Naive B cell (primary cell): Measurements from ENCODE around the gene SGIP1. TPM values are rescaled to one million over a fixed set of nuclear protein-coding genes. Genes with fewer than 3 reads are reported as not detected.
"Not testable (repeated sequence)": the region's sequence is repeated elsewhere in the genome, so short reads cannot be mapped to it uniquely, and the experiment has no call there.

Experiments
- ATAC-seq, 2 donors: fragments of 150-1000 bp; cut with Tn5 transposase; 2 replicates each; pipeline ENCODE4 v1.10.0; 2021; ENCODE audit warnings: low read depth in 2 of 2, mild to moderate bottlenecking in 2 of 2, moderate library complexity in 2 of 2
- DNase-seq: peaks from one replicate; pipeline ENCODE4 v3.0.0; 2022
- H3K27ac Mint-ChIP-seq, 6 donors: one replicate each; pipeline ENCODE4 v1.8.0; 2020 to 2022; ENCODE audit warnings: mild to moderate bottlenecking in 6 of 6, mixed read lengths in 6 of 6, moderate library complexity in 5 of 6, inconsistent platforms in 2 of 6
- H3K27me3 Mint-ChIP-seq, 3 donors: one replicate each; pipeline ENCODE4 v1.8.0; 2021 to 2022; ENCODE audit warnings: mixed read lengths in 3 of 3, mild to moderate bottlenecking in 1 of 3
- H3K36me3 Mint-ChIP-seq, 2 donors: one replicate each; pipeline ENCODE4 v1.8.0; 2020 to 2022; ENCODE audit warnings: mixed read lengths in 2 of 2, inconsistent platforms in 1 of 2, mild to moderate bottlenecking in 1 of 2
- H3K4me1 Mint-ChIP-seq, 3 donors: one replicate each; pipeline ENCODE4 v1.8.0; 2020 to 2022; ENCODE audit warnings: mixed read lengths in 3 of 3, inconsistent platforms in 1 of 3, mild to moderate bottlenecking in 1 of 3, moderate library complexity in 1 of 3
- H3K4me3 Mint-ChIP-seq, 8 donors: one replicate each; pipeline ENCODE4 v1.8.0; 2020 to 2022; ENCODE audit warnings: mild to moderate bottlenecking in 8 of 8, mixed read lengths in 8 of 8, moderate library complexity in 8 of 8, inconsistent platforms in 2 of 8
- H3K9me3 Mint-ChIP-seq, 7 donors: one replicate each; pipeline ENCODE4 v1.8.0; 2020 to 2022; ENCODE audit warnings: mixed read lengths in 7 of 7, mild to moderate bottlenecking in 5 of 7, inconsistent platforms in 2 of 7, moderate library complexity in 1 of 7
- polyA plus RNA-seq, 6 donors: library from polyadenylated mRNA; unstranded; fragments of 300-500 nt; fragmentation: Illumina TruSeq; gene quantifications; one replicate each; pipeline ENCODE4 v1.2.3, GENCODE V29; 2021; ENCODE audit warnings: low read depth in 6 of 6

The SGIP1 gene
- polyA plus RNA-seq, 6 donors from 2014 or later, result not detected

- Mint-ChIP-seq H3K27ac (no peak overlapping the region), H3K4me1 (peaks cover 0 to 6% (median 0%) of the 10 kb centered on the region in 3 donors), H3K4me3 (no peak overlapping the region), H3K27me3 (no peaks in the 10 kb centered on the region), H3K36me3 (no peaks in the 10 kb centered on the region), H3K9me3 (no peaks in the 10 kb centered on the region)
- DNase-seq (no peak), ATAC-seq (no peak)
Measured at GRCh38 chr1:66769512-66770229, 235.7 kb downstream of the SGIP1 start.

GRCh38 chr1:66770240-66770639 is 236.3 kb downstream of the SGIP1 start:
- Mint-ChIP-seq H3K4me3 (no peak overlapping the region), H3K27me3 (peaks cover 0 to 2% (median 0%) of the 10 kb centered on the region in 3 donors), H3K9me3 (no peaks in the 10 kb centered on the region), H3K27ac (no peak overlapping the region), H3K36me3 (no peaks in the 10 kb centered on the region), H3K4me1 (peaks cover 0 to 6% (median 0%) of the 10 kb centered on the region in 3 donors)
- no peak for ATAC-seq
- DNase-seq, result no peak

DNA sequence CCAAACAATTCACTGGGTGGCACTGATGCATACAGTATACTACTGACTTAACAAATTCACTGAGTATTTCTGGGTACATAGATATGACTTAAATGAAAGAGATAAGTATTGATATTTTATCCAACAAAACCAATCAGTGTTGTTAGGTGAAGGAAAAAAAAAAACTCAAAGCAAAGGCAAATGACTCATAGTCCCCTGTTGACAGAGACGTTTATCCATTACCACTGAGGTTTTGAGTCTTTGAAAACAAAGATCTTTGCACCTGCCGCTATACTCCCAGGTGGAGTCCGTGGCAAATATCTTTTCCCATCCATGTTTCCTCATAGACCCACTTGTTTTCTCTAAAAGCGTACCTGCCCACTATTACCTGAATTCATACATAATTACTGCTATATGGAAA is 236.7 kb downstream of the SGIP1 start:
- ATAC-seq, result no peak
- peaks cover 0 to 6% (median 0%) of the 10 kb centered on the region in 3 donors for H3K4me1 Mint-ChIP-seq
- peaks cover 0 to 7% (median 4%) of the 10 kb centered on the region in 3 donors for H3K27me3 Mint-ChIP-seq
- DNase-seq, result no peak
- no peak overlapping the region for H3K27ac Mint-ChIP-seq
- H3K36me3 Mint-ChIP-seq, result no peaks in the 10 kb centered on the region
- no peak overlapping the region for H3K4me3 Mint-ChIP-seq
- no peaks in the 10 kb centered on the region for H3K9me3 Mint-ChIP-seq

- H3K36me3 Mint-ChIP-seq, result no peaks in the 10 kb centered on the region
- DNase-seq, result no peak
- no peak for ATAC-seq
- H3K4me1 Mint-ChIP-seq, result peaks cover 0 to 6% (median 0%) of the 10 kb centered on the region in 3 donors
- H3K27me3 Mint-ChIP-seq, result peaks cover 0 to 10% (median 6%) of the 10 kb centered on the region in 3 donors
- peak overlapping the region in 1 of 6 donors; percentile 54 for H3K27ac Mint-ChIP-seq
- no peaks in the 10 kb centered on the region for H3K9me3 Mint-ChIP-seq
- no peak overlapping the region for H3K4me3 Mint-ChIP-seq
Measured at GRCh38 chr1:66773227-66773626, 239.3 kb downstream of the SGIP1 start.

- DNase-seq, result no peak
- Mint-ChIP-seq H3K4me1 (peaks cover 0 to 3% (median 2%) of the 10 kb centered on the region in 3 donors), H3K27ac (no peak overlapping the region), H3K36me3 (no peaks in the 10 kb centered on the region), H3K4me3 (no peak overlapping the region), H3K27me3 (peaks cover 0 to 14% (median 6%) of the 10 kb centered on the region in 3 donors), H3K9me3 (no peaks in the 10 kb centered on the region)
- no peak for ATAC-seq
Measured at GRCh38 chr1:66774438-66774837, 240.5 kb downstream of the SGIP1 start.

DNA sequence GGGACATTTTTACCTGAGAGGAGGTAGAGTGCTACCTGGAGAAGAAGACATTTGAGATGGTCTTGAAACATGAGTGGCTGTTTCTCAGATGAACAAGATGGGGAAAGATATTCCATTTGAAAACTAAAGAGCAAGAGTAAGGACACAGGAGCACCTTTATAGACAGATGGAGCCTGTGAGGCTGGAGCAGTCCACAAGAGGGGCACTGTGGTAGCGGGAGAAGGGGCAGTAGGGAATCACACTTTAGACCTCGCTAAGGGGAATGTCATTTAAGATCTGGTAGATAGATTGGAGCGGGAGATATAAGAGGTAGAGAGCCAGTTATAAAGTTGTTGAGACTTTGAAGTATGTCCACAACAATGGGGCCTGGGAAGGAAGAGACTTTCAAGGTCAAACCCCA is 241.7 kb downstream of the SGIP1 start:
- Mint-ChIP-seq H3K9me3 (peaks cover 0 to 4% (median 2%) of the 10 kb centered on the region in 7 donors), H3K4me3 (no peak overlapping the region), H3K27ac (no peak overlapping the region), H3K36me3 (peaks cover 0 to 8% of the 10 kb centered on the region in 2 donors), H3K27me3 (peaks cover 0 to 19% (median 14%) of the 10 kb centered on the region in 3 donors), H3K4me1 (peaks cover 0 to 6% (median 5%) of the 10 kb centered on the region in 3 donors)
- no peak for DNase-seq
- no peak for ATAC-seq

DNA sequence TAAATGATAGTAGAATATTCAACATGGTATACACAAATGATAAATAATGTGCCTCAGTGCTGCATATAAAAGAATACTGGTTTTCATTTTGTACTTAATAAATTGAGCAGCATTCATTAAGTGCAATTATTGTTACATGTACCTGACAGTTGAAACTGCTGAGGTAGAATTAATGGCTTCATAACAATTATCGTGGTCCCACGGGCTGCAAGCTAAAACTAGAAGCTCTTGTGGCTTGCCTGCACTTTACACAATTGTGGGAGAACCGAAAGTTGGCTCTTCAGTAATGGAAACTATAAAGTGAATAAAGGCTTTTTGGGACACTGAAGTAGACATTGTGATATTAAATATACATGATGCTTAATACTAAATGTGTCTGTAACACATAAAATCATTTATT is 243.9 kb downstream of the SGIP1 start:
- ATAC-seq, result no peak
- Mint-ChIP-seq H3K4me1 (peaks cover 0 to 6% (median 5%) of the 10 kb centered on the region in 3 donors), H3K36me3 (peaks cover 0 to 8% of the 10 kb centered on the region in 2 donors)

DNA sequence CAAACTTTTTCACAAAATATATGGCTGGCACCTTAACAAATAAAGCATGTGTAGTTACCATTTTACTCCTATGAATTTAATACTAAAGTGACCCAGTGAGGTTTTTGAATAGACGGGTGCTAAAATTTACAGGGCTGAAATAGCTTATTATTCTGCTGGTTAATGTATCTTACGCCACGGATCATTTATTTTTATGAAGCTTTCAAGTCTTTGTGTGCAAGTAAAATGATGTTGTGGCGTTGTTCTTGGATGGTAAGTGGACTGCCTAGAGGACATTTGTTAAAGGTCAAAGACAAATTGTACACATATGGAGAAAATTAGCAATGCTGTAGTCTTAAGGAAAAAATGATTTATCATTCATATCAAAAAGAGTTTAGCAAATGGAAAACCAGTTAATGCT is 244.3 kb downstream of the SGIP1 start:
- H3K27ac Mint-ChIP-seq, result no peak overlapping the region

More for the DNA sequence above, 243.9 kb downstream of the SGIP1 start:
- peaks cover 0 to 8% (median 2%) of the 10 kb centered on the region in 7 donors for H3K9me3 Mint-ChIP-seq
- peaks cover 0 to 19% (median 14%) of the 10 kb centered on the region in 3 donors for H3K27me3 Mint-ChIP-seq
- DNase-seq, result no peak
- H3K27ac Mint-ChIP-seq, result no peak overlapping the region
- no peak overlapping the region for H3K4me3 Mint-ChIP-seq

DNA sequence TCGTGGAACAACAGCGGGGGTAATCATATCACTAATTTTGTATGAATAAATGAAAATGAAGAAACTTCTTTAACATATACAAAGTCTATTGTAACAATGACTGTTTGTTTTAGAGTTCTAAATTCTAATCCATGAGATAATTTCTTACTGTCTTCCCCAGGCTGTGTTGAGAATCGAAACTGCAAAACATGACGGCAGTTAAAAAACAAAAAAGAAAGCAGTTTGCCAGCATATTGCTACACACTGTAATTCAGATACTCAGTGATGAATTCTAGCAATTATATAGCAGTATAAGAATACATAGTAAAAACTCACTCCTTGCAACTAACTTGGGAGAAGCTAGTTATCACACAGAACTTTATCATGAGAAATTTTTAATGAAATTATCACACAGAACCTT is 245.0 kb downstream of the SGIP1 start:
- no peak overlapping the region for H3K27ac Mint-ChIP-seq

More for the DNA sequence above, 244.3 kb downstream of the SGIP1 start:
- H3K27me3 Mint-ChIP-seq, result peaks cover 0 to 19% (median 14%) of the 10 kb centered on the region in 3 donors
- no peak overlapping the region for H3K4me3 Mint-ChIP-seq
- no peak for ATAC-seq
- peaks cover 0 to 8% of the 10 kb centered on the region in 2 donors for H3K36me3 Mint-ChIP-seq
- peaks cover 0 to 8% (median 2%) of the 10 kb centered on the region in 7 donors for H3K9me3 Mint-ChIP-seq
- no peak for DNase-seq
- H3K4me1 Mint-ChIP-seq, result peaks cover 0 to 6% (median 5%) of the 10 kb centered on the region in 3 donors

GRCh38 chr1:66779475-66780078 is 245.6 kb downstream of the SGIP1 start:
- Mint-ChIP-seq H3K36me3 (peaks cover 0 to 8% of the 10 kb centered on the region in 2 donors), H3K4me3 (no peak overlapping the region), H3K9me3 (peaks cover 0 to 8% (median 3%) of the 10 kb centered on the region in 7 donors), H3K4me1 (peaks cover 0 to 6% (median 5%) of the 10 kb centered on the region in 3 donors), H3K27me3 (peaks cover 0 to 19% (median 14%) of the 10 kb centered on the region in 3 donors), H3K27ac (peak overlapping the region in 1 of 6 donors; percentile 1)
- DNase-seq (no peak), ATAC-seq (no peak)

More for the DNA sequence above, 245.0 kb downstream of the SGIP1 start:
- H3K27me3 Mint-ChIP-seq, result peaks cover 0 to 19% (median 14%) of the 10 kb centered on the region in 3 donors
- peaks cover 0 to 8% of the 10 kb centered on the region in 2 donors for H3K36me3 Mint-ChIP-seq
- H3K4me1 Mint-ChIP-seq, result peaks cover 0 to 6% (median 5%) of the 10 kb centered on the region in 3 donors
- no peak overlapping the region for H3K4me3 Mint-ChIP-seq
- DNase-seq (no peak), ATAC-seq (no peak)
- peaks cover 0 to 8% (median 2%) of the 10 kb centered on the region in 7 donors for H3K9me3 Mint-ChIP-seq

GRCh38 chr1:66785800-66786199 is 251.8 kb downstream of the SGIP1 start:
- not testable (repeated sequence) for H3K27me3 Mint-ChIP-seq, ATAC-seq, DNase-seq, H3K27ac Mint-ChIP-seq, H3K9me3 Mint-ChIP-seq, H3K36me3 Mint-ChIP-seq, H3K4me3 Mint-ChIP-seq
- peaks cover 12 to 26% (median 17%) of the 10 kb centered on the region in 3 donors for H3K4me1 Mint-ChIP-seq

GRCh38 chr1:66787641-66788040 is 253.7 kb downstream of the SGIP1 start:
- no peaks in the 10 kb centered on the region for H3K36me3 Mint-ChIP-seq
- H3K4me3 Mint-ChIP-seq, result peak overlapping the region in 1 of 8 donors; percentile 57
- H3K4me1 Mint-ChIP-seq, result peaks cover 12 to 26% (median 17%) of the 10 kb centered on the region in 3 donors
- peaks cover 0 to 4% (median 0%) of the 10 kb centered on the region in 3 donors for H3K27me3 Mint-ChIP-seq
- DNase-seq, result no peak
- no peak for ATAC-seq
- H3K9me3 Mint-ChIP-seq, result peaks cover 0 to 4% (median 0%) of the 10 kb centered on the region in 7 donors
- H3K27ac Mint-ChIP-seq, result no peak overlapping the region

GRCh38 chr1:66788231-66788939 is 254.4 kb downstream of the SGIP1 start:
- Mint-ChIP-seq H3K4me3 (peak overlapping the region in 6 of 8 donors; percentile 17 to 72 (median 50)), H3K9me3 (peaks cover 0 to 4% (median 0%) of the 10 kb centered on the region in 7 donors), H3K36me3 (no peaks in the 10 kb centered on the region), H3K27me3 (peaks cover 0 to 4% (median 0%) of the 10 kb centered on the region in 3 donors), H3K27ac (peak overlapping the region in 5 of 6 donors; percentile 31 to 89 (median 49)), H3K4me1 (peaks cover 12 to 26% (median 17%) of the 10 kb centered on the region in 3 donors)
- ATAC-seq (peak in 1 of 2 donors; percentile 46), DNase-seq (peak; percentile 2)
